NCI-H510A treated with DMSO at 0.1 percent for 48 hours (cell line): ENCODE measurements around the gene DCTN3.

ENCODE experiments used
- DNase-seq: peaks from one replicate; lab custom pipeline; 2025; lab: John Stamatoyannopoulos, UW

The DCTN3 gene

DNA sequence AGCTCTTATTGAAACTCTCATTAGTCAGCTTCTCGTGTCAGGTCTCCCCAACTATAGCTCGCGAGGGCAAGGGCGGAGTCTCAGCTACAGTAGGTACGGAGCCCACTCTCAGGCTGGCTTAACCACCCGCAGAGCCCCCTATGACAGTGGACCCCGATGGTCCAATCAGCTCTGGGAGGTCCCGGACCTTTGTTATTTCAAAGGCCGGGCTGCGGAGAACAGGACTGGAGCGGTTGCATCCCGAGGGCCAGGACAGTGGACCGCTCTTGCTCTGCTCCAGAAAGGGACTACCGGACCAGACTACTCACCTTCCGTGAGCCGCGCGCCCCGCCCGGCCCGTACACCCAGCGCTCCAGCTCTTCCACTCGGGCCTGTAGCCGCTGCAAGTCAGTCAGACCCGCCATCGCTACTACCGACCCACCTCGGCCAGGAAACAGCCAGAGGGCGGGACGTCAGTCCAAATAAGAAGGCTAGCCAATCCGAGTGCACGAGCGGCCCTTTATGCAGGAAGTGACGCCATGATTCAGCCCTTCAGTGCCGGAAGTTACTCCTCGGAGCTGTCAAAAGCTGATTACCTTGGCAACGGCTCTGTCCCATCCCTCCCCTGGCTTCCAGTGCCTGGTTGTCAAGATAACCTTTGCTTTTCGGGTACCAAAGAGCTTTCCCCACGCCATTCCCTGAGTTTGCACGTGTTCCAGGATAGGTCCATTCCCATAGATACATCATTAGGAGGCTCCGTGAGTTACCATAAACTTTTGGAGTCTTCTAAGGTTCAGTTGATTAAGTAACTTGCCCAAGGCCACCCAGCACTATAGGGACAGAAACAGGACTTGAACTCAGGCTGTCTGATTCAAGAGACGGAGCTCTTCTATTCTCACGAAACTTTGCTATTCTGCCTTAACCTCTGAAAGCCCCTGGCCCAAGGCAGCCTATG lies at the start of gene DCTN3:
TSS of gene DCTN3 (minus strand) at position 435 of the 934 bp plus-strand sequence. CDS start at position 404, 31 bp downstream.
- peak; percentile 55 for DNase-seq

DNA sequence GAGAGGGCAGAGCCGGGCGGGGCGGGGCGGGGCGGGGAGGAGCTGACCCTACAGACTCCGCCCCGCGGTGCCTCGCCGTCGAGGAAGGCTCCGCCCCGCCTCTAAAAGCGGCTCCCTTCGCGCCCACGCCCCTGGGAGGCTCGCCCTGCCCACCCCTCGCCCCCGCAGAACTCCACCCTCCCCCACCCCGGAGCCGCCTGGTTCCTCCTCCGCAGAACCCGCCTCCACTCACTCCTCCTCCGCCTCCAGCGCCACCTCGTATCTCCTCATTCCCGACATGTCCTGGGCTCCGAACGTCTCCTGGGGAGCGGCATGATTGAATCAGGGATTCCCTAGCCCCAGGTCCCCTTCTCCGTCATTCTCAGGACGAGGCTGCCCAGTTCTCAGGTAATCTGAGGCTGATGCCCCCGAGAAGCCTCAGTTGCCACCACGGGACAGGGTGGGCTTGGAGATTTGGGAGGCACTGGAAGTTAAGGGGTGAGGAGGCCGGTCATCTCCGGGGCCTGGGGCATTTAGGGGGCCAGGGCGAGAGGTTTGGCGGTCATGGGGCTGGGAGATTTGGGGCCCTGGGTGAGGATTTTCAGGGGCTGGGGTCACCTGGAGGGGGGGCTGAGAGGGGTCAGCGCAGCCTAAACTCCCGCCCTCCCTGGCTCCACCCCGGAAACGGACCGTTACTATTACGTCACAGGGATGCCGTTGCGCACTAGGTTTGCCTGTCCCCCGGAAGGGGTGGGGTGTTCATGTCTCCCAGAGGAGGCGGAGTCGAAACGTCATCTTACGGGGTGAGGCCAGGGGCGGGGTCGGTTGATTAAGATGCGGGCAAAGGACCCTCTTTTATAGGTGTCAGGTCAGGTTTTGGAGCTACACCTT lies 45.3 kb upstream of the DCTN3 start:
- DNase-seq, result peak; percentile 83

DNA sequence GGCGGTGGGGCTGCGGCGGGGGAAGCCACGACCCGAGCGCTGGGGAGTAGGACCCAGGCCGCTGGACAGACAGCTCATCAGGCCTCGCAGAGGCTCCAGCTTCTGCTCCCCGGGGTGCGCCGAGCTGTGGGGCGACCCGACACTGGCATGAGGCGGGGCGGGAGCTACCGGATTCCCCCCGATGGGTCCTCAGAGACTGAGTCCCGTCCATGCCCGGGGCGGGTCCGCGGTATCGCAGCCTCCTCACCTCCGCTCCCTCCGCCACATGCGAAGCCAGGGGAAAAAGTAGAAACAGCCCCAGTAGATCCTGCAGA lies 44.7 kb upstream of the DCTN3 start:
- no peak for DNase-seq

DNA sequence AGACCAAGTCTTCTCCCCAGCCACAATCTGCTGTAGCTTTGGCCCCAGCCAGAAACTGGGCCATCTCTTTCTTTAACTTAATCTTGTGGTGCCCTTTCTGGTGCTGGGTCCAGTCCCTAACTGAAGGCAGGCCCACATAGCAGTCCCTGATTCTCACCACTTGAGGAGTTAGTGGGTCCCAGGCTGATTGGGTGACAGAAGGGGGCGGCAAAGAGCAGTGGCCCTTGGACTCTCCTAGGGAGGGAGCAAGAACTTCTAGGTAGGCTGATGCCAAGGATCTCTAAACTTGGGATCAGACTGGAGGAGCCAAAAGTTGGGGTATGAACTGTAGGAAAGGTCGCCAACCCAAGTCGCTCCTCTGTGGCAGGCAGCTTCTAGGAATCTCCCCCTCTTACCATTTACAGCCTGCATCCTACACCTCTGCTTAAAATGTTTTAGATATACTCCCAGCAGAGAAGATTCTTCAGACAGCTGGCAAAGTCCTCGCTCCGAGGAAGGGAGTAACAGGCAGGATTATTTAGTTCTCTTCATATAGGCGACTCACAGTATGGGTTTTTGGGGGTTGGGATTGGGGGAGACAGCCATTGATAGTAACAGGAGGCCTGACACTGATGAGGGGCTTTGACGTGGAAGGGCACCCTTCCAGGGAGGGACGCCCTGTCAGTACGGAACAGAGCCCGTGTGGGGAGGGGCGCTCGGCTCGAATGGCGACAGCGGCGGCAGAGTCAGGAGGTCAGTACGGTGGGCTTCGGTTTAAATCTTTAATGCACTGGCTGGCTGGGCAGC lies 44.2 kb upstream of the DCTN3 start:
- DNase-seq, result peak; percentile 7

DNA sequence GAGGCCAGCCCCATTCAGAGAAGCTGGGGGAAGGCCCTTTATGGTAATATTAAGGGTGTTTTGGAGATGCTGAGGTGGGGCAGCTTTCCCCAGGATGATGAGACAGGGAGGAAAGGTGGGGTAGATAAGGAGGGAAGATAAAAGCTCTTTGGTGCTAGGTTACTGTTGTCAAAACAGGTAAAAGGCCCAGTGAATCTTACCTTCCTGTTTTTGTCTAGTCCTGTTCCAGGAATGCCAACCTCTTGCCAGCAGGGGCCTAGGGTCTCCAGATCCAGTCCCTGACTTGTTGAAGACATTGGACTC lies 43.0 kb upstream of the DCTN3 start:
- DNase-seq, result no peak

DNA sequence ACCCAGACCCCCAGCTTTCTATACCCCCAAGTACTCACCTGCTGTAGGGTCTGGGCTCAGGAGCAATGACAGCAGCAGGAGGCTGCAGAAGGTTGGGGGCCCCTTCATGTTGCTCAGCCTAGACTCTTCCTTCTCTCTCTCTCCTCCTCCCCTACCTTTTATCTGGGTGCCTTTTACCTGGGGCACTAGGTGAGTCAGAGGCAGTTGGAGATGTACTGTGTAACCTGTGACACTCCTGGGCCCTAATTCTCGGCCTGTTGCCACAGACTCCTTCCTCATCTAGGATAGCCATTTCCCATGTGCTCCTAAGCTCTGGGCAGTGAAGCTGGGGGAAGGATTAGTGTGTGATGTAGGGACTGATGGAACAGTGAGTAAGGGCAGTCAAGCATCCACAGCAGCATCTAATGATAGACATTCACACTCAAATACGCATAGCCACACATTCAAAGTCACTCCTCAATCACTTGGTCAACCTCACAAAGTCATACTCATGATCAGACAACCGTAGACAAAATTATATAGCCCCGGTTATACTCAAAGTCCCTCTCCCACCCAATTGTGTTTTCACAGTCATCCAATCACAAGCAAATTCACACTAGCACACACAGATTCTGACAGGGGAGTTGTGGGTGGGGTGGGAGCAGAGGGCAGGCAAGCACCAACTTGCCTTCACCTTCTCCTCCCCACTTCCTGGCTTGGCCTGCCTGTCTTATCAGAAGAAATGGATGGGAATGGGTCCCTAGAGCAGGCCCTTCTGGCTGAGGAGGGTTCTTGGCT lies 42.4 kb upstream of the DCTN3 start, which contains the start of gene CCL27:
TSS of gene CCL27 (minus strand) at position 132 of the 777 bp plus-strand sequence. CDS start at position 108, 24 bp downstream.
- DNase-seq, result no peak

DNA sequence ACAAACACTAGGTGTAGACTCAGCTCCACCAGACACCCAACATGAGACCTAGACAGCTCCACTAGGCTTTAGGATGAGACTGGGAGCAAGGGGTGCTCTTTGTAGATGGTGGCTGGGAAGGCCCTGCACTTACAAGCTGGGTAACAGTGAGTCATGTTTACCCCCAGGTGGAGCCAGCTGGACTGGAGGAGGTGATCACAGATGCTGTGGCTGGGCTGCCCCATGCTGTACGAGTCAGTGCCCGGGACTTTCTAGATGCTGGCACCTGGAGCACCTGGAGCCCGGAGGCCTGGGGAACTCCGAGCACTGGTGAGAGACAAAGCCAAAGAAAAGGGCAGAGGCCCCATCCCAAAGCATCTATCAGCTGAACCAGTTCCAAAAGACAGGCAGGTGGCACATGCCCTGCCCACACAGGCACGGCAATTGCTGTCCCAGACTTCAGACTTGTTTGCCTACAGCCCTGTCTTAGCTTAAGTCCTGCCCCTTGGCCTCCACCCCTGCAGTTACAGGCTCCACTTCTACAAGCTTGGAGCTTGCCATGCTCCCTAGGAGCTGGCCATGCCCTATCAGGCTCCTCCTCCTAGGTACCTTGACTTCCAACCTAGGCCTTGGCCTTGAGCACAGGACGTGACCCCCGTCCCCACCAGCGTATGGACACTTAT lies 39.4 kb upstream of the DCTN3 start:
- no peak for DNase-seq

DNA sequence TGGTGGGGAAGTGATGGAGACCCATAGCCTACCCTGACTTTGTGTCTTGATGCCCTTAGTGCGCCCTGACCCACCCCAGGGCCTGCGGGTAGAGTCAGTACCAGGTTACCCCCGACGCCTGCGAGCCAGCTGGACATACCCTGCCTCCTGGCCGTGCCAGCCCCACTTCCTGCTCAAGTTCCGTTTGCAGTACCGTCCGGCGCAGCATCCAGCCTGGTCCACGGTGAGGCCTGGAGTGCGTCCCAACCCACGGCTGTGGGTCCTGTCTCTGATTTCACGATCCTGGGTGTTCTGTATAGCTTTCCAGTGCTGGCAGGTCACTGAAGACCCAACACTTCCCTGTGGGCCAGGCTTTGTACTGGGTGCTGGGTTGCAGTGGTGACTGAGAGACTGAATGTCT lies 38.2 kb upstream of the DCTN3 start:
- no peak for DNase-seq

DNA sequence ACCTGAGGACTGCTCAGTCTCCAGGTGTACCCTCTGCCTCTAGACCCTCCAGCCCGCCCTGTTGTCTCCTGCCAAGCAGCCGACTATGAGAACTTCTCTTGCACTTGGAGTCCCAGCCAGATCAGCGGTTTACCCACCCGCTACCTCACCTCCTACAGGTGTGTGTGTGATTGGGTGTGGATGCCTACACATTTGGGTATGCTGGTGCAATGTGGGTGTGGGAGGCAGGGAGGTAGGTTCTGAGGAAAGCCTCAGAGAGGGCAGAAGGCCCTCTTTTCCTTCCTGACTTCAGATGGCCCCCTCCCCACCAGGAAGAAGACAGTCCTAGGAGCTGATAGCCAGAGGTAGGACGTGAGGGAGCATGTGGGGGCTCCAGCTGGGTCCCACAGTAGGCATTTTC lies 36.7 kb upstream of the DCTN3 start:
- no peak for DNase-seq

DNA sequence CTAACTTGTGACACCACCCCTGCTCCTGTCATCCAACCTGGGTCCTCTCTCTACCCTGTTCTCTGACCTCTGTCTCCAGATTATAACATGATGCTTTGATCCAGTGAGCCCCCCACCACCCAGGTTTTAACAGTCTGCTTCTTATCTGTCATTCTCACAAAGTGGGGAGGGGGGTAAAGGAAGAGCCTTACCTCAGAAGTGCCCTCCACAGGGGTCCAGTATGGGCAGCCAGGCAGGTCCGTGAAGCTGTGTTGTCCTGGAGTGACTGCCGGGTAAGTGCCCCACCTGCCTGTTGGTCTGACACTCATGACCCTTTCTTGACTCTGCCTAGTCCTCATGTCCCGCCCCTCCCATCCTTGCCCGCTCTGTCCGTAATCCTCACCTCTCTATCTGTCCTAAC lies 35.1 kb upstream of the DCTN3 start:
- no peak for DNase-seq

DNA sequence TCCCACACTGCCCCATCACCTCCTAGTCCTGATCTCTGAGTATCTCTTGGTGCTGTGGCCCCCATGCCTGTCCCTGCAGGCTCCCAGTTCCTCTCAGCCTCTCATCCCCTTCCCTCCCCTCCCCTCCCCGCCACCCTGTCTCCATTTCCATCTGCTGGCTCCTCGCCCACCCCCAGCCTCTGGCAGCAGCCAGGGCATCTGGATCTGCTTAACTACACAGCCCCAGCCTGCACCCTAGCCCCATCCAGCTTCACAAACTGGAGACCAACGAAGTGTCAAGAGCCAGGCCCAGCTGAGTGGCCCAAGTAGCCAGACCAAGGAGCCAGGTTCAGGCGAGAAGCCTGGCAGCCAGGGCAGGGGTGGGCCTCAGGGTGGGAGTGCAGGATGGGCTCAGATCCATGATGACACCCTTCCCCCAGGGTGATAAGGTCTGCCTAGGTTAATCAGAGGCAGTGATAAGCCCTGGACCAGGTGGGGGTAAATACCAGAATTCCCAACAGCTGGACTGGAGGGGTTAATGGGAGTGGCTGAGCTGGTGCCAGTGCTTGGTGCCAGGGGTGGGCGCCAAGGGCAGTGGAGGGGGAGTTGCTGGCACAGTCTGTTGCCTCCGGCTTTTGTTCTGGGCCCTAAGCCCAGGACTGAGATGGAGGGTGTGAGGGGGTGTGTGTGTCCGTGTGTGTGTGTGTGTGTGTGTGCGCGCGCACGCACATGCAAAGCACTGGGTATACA lies 34.2 kb upstream of the DCTN3 start:
- no peak for DNase-seq

DNA sequence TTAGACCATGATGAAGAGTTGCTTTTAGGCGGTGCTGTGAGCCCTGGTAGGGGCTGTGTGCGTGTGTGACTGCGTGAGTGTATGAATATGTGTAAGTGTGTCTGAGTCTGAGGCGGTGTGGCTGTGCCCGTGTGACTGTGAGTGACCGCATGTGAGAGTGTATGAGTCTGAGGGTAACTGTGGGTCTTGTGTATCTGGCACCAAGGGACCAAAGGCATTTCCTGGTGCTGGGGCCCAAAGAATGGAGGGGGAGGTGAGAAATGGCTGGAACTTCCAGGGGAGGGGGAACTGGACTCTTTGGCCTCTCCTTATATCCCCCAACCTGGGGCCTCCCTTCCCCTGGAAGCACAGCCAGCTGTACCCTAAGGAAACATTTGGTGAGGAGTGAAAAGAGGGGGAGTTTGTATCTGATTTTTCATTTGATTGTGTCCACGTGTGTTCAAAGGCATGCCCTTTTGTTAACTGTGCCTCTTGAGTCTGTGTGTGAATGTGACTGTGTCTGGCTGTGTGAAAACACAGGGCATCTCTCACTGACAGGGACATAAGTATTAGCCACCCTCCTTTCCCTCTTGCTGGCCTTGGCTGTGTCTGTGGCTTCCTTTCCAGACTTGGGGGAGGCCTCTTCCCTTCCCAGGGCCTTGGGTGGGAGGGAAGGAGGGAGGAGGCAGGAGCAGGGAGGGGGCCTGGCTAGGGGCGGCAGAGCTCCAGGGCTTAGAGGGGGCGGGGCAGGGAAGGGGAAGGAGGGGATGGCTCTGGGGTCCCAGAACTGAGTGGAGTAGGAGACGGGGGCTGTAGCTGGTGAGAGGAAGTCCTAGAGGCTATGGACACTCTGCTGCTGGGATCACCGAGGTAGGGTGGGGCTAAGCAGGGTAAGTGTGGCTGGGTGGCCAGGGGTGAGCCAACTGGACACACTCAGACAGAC lies 33.1 kb upstream of the DCTN3 start:
- DNase-seq, result no peak

DNA sequence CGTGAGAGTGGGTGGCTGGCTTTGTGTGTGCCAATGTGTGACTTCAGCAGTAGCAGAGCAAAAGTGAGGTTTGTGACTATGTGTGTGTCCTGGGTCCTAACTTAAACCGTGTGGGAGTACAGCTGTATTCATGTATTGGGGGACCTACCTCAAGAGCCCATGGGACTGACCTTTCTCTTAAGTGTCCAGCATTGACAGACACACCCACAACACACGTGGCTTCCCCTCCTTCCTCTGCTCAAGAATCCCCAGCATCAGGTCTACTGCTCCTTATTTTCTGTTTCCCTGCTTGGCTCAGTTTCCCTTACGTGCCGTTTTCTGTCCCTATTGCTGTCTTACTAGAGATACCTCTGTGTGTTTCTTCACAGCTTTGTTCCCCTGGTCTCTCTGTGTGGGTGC lies 32.3 kb upstream of the DCTN3 start:
- DNase-seq, result no peak

DNA sequence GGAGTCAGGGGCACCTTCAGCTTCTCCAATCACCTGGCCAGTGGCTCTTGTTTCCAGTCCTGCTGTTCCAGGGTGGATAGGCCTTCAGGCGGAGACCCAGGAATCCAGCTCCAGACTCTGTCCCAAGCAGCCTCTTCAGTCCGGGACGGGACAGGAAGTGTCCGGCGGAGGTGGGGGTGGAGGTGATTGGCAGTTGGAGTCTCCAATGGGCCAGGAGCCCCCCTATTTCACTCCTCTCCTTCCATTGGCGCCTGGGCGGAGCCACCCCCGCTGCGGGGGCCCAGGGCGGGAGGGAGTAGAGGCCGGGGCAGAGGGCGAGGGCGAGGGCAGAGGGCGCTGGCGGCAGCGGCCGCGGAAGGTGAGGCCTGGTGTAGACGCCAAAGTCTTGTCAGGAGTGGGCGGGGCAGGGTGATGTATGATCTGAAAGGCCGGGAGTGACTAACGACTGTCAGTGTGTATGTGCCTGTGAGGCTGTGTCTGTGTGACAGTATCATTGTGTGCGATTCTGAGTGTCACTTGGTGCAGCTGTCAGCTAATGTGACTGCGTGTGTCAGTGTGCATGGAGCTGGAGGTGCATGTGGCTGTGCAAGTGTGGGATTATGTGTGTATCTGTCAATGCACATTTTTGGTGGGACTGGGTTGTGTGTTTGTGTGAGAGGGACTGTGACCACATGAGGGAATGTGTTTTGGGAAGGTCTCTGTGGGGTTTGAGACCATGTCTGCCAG lies 31.7 kb upstream of the DCTN3 start, which contains the start of gene IL11RA:
TSS of gene IL11RA (plus strand) at position 310 of the 726 bp plus-strand sequence. CDS start 3,033 bp downstream, outside the sequence.
- DNase-seq, result peak; percentile 31

DNA sequence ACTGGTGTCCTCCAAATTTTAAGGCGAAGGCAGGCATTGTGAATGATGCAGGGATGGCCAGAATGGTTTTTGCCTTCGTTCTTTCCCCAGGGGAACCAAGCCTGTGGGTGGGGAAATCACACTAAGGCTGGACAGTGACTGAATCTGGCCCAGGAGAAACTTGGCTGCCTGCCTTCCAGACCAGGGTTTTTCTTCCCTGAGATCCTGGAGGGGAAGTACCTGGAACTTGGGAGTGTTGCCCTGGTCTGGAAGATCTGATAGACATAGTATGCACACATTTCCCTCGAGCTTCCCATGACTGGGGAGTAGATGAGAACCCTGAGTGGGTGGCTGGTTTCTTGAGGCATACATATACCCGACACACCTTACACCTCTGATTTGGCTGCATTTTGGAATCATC lies 31.0 kb upstream of the DCTN3 start:
- no peak for DNase-seq

DNA sequence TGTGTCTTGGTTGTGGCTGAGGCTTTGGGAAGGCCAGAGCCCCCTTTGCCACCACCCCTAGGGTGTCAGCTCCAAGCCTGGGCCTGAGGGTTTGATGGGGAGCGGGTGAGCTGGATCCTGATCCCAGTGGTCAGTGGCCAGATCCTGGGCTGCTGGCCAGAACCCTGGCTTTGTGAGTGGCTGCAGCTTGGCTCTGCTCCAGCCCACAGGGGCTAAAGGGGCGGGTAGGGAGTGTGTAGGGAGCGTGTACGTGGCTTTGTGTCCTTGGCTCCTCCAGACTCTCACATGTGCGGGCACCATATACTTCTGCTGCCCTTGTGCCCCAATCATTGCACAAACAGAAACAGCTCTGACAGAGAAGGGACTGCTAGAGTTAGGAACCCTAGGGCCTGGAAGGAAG lies 30.5 kb upstream of the DCTN3 start:
- no peak for DNase-seq

DNA sequence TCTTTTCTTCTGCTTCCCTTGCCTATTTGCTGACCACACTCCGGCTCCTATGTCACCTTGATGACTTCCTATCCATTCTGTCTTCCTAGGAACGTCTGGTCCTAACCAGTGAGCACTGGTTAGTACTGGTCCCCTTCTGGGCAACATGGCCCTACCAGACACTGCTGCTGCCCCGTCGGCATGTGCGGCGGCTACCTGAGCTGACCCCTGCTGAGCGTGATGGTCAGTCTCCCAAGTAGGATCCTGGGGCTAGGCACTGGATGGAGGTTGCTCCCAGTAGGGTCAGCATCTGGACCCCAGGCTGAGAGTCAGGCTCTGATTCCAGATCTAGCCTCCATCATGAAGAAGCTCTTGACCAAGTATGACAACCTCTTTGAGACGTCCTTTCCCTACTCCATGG lies 28.4 kb upstream of the DCTN3 start:
- DNase-seq, result no peak

DNA sequence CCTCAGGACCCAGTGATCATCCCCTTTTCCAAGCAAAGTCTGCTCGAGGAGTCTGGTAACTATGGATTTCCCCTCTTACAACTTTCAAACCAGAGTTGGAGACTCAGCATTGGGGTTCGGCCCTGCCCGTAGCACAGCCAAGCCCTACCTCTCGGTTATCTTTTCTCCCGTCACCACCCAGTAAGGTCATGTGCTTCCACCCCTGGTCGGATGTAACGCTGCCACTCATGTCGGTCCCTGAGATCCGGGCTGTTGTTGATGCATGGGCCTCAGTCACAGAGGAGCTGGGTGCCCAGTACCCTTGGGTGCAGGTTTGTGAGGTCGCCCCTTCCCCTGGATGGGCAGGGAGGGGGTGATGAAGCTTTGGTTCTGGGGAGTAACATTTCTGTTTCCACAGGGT lies 27.4 kb upstream of the DCTN3 start:
- no peak for DNase-seq

DNA sequence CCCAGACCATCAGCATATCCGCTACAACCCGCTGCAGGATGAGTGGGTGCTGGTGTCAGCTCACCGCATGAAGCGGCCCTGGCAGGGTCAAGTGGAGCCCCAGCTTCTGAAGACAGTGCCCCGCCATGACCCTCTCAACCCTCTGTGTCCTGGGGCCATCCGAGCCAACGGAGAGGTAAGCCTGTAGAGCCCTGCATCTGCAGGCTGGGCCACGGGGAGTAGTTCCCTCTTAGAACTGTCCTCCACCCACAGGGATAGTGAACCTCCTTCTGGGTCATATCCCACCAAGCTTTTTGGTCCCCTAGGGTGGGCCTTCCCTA lies 26.7 kb upstream of the DCTN3 start:
- DNase-seq, result no peak
